Neutrophil (primary cell): ENCODE measurements around the gene STK11.

Experiments used
- H3K27ac ChIP-seq: fragments of 200-600 bp; sonication (generic); 2 replicates; pipeline ENCODE4 v1.5.1; 2016; ENCODE audit warnings: mild to moderate bottlenecking, moderate library complexity
- H3K27me3 ChIP-seq: fragments of 200-600 bp; sonication (generic); 2 replicates; pipeline ENCODE4 v1.6.0; 2016; ENCODE audit warnings: mild to moderate bottlenecking
- H3K36me3 ChIP-seq: fragments of 200-600 bp; sonication (generic); 2 replicates; pipeline ENCODE4 v1.5.1; 2017
- H3K4me1 ChIP-seq, 2 experiments: fragments of 200-600 bp in 1 of 2; sonication (generic) in 1 of 2; 1 replicate in 1 of 2; 2 replicates in 1 of 2; pipeline versions ENCODE4 v1.5.1 to v1.6.1; 2013 to 2016; ENCODE audit warnings: low read depth in 1 of 2, low read length in 1 of 2, mild to moderate bottlenecking in 1 of 2, moderate library complexity in 1 of 2; ENCODE audit not compliant: control insufficient read depth in 1 of 2, insufficient read depth in 1 of 2
- H3K4me3 ChIP-seq, 2 experiments: fragments of 200-600 bp in 1 of 2; sonication (generic) in 1 of 2; 1 replicate in 1 of 2; 2 replicates in 1 of 2; pipeline ENCODE4 v1.5.1; 2013 to 2016; ENCODE audit warnings: low read depth in 1 of 2, low read length in 1 of 2, mild to moderate bottlenecking in 1 of 2, moderate library complexity in 1 of 2
- H3K9me3 ChIP-seq: fragments of 200-600 bp; sonication (generic); 2 replicates; pipeline ENCODE4 v1.5.1; 2016
- CTCF ChIP-seq: fragments of 200-600 bp; sonication (generic); IDR thresholded peaks from 2 replicates; pipeline ENCODE4 v1.5.1; 2016; ENCODE audit warnings: antibody characterized with exemption

STK11 gene

GRCh38 chr19:1221904-1222255 is 16.3 kb downstream of the STK11 start:
- no peak for TF ChIP-seq CTCF
- no peaks in the 10 kb centered on the region for H3K27me3 ChIP-seq
- no peaks in the 10 kb centered on the region for H3K9me3 ChIP-seq
- no peak overlapping the region for H3K27ac ChIP-seq
- peaks cover 71% of the 10 kb centered on the region for H3K36me3 ChIP-seq
- H3K4me3 ChIP-seq, result no peak overlapping the region
- H3K4me1 ChIP-seq, result no peaks in the 10 kb centered on the region

- no peaks in the 10 kb centered on the region for H3K4me1 ChIP-seq
Observed at GRCh38 chr19:1222394-1222793, 16.8 kb downstream of the STK11 start.

GRCh38 chr19:1223018-1223855 is 17.7 kb downstream of the STK11 start:
- Histone ChIP-seq H3K4me1 (no peaks in the 10 kb centered on the region), H3K36me3 (peaks cover 85% of the 10 kb centered on the region), H3K9me3 (no peaks in the 10 kb centered on the region), H3K27me3 (no peaks in the 10 kb centered on the region), H3K27ac (no peak overlapping the region), H3K4me3 (no peak overlapping the region)
- TF ChIP-seq CTCF, result no peak

More at GRCh38 chr19:1222394-1222793, 16.8 kb downstream of the STK11 start:
- TF ChIP-seq CTCF, result no peak
- Histone ChIP-seq H3K4me3 (no peak overlapping the region), H3K27me3 (no peaks in the 10 kb centered on the region), H3K27ac (no peak overlapping the region), H3K36me3 (peaks cover 76% of the 10 kb centered on the region), H3K9me3 (no peaks in the 10 kb centered on the region)

- H3K36me3 ChIP-seq, result peaks cover 86% of the 10 kb centered on the region
- H3K9me3 ChIP-seq, result no peaks in the 10 kb centered on the region
- no peak overlapping the region for H3K4me3 ChIP-seq
- TF ChIP-seq CTCF, result no peak
- no peak overlapping the region for H3K27ac ChIP-seq
- no peaks in the 10 kb centered on the region for H3K4me1 ChIP-seq
- no peaks in the 10 kb centered on the region for H3K27me3 ChIP-seq
Observed at GRCh38 chr19:1224047-1224825, 18.7 kb downstream of the STK11 start.

- no peak for TF ChIP-seq CTCF
- Histone ChIP-seq H3K4me1 (no peaks in the 10 kb centered on the region), H3K36me3 (peaks cover 84% of the 10 kb centered on the region)
Observed at GRCh38 chr19:1224847-1225246, 19.3 kb downstream of the STK11 start.

More at GRCh38 chr19:1224847-1225246, 19.3 kb downstream of the STK11 start:
- no peaks in the 10 kb centered on the region for H3K27me3 ChIP-seq
- no peaks in the 10 kb centered on the region for H3K9me3 ChIP-seq
- H3K4me3 ChIP-seq, result no peak overlapping the region
- no peak overlapping the region for H3K27ac ChIP-seq
